ENCODE measurements around the gene MRPL42. TPM values are rescaled to one million over a fixed set of nuclear protein-coding genes. Genes with fewer than 3 reads are reported as not detected.
"Not testable (repeated sequence)": the region's sequence is repeated elsewhere in the genome, so short reads cannot be mapped to it uniquely, and the experiment has no call there.

Gene MRPL42
- total and polyA plus RNA-seq, 2 donors (not counting 1 experiment from before 2014, with no cell fraction given) = 31.5 to 45.2 TPM

- no peak overlapping the region for H3K4me3 Mint-ChIP-seq
- DNase-seq (no peak), ATAC-seq (ENCODE audit: low read depth) (no peak)
- peak overlapping the region; percentile 67 for H3K27ac Mint-ChIP-seq
- no peak for TF ChIP-seq CTCF (IDR thresholded peaks at IDR 0.05)
- no peak for TF ChIP-seq EZH2 (IDR thresholded peaks at IDR 0.05; ENCODE audit: borderline replicate concordance, insufficient read depth, low read depth, low read length, poor library complexity, severe bottlenecking)
- Histone ChIP-seq H3K79me2 (ENCODE audit: control insufficient read depth, insufficient read depth, low read length) (peaks cover 99% of the 10 kb centered on the region), H3K4me3 (ENCODE audit: control extremely low read depth in 1 of 5, extremely low read depth in 1 of 5, insufficient read depth in 1 of 5, low read depth in 2 of 5, low read length in 4 of 5) (no peak overlapping the region), H3K9ac (ENCODE audit: low read length) (no peak overlapping the region), H4K20me1 (ENCODE audit: control insufficient read depth, insufficient read depth, low read length, poor library complexity, severe bottlenecking) (peaks cover 65% of the 10 kb centered on the region), H3K4me2 (replicated peaks; ENCODE audit: low read depth, low read length, poor library complexity, severe bottlenecking) (peak overlapping the region; percentile 11), H3K9me3 (ENCODE audit: control extremely low read depth in 1 of 3, control insufficient read depth in 2 of 3, insufficient read depth in 1 of 3, low read length in 2 of 3) (no peaks in the 10 kb centered on the region), H2AFZ (ENCODE audit: insufficient read depth, low read depth, low read length, poor library complexity, severe bottlenecking) (no peak overlapping the region), H3K27ac (ENCODE audit: low read length in 2 of 2) (no peak overlapping the region), H3K36me3 (replicated peaks in 1 of 2; ENCODE audit: control extremely low read depth in 1 of 2, control insufficient read depth in 1 of 2, extremely low read depth in 1 of 2, insufficient read depth in 2 of 2, low read length in 1 of 2) (no peaks in the 10 kb centered on the region), H3K27me3 (replicated peaks in 1 of 4; ENCODE audit: control extremely low read depth in 1 of 4, control insufficient read depth in 3 of 4, insufficient read depth in 4 of 4, low read length in 3 of 4) (no peaks in the 10 kb centered on the region), H3K4me1 (ENCODE audit: control insufficient read depth in 2 of 2, insufficient read depth in 2 of 2, low read length in 2 of 2) (peaks cover 75 to 79% of the 10 kb centered on the region in 2 donors)
- peaks cover 76% of the 10 kb centered on the region for H3K4me1 Mint-ChIP-seq
- WGBS (ENCODE audit: insufficient coverage) = no CpG with 5 or more reads among the region's 4 CpGs
- ChIA-PET POLR2A (no interaction called here), CTCF (interaction anchor here (0.9 to 5.1 kb wide), 5 partner anchors 9 to 671 kb away, joined by 3 to 44 read pairs (median 4); no protein-coding TSS in a partner anchor)
- no peaks in the 10 kb centered on the region for H3K9me3 Mint-ChIP-seq (ENCODE audit: insufficient read depth)
- no peaks in the 10 kb centered on the region for H3K27me3 Mint-ChIP-seq
- intact Hi-C loops (cut with micrococcal nuclease) = no loop called here
Measured at GRCh38 chr12:93430280-93430679, 37.0 kb upstream of the MRPL42 start.

GRCh38 chr12:93432031-93432430, 35.3 kb upstream of the MRPL42 start:
- Mint-ChIP-seq H3K27ac (peak overlapping the region; percentile 26), H3K4me1 (peaks cover 72% of the 10 kb centered on the region)
- H3K4me3 ChIP-seq (ENCODE audit: control extremely low read depth in 1 of 5, extremely low read depth in 1 of 5, insufficient read depth in 1 of 5, low read depth in 2 of 5, low read length in 4 of 5); H2AFZ ChIP-seq (ENCODE audit: insufficient read depth, low read depth, low read length, poor library complexity, severe bottlenecking); DNase-seq; intact Hi-C loops (cut with micrococcal nuclease); ATAC-seq (ENCODE audit: low read depth); H3K27me3 Mint-ChIP-seq; H3K27me3 ChIP-seq (replicated peaks in 1 of 4; ENCODE audit: control extremely low read depth in 1 of 4, control insufficient read depth in 3 of 4, insufficient read depth in 4 of 4, low read length in 3 of 4); H3K4me3 Mint-ChIP-seq; H3K9me3 Mint-ChIP-seq (ENCODE audit: insufficient read depth); H3K9ac ChIP-seq (ENCODE audit: low read length); H3K9me3 ChIP-seq (ENCODE audit: control extremely low read depth in 1 of 3, control insufficient read depth in 2 of 3, insufficient read depth in 1 of 3, low read length in 2 of 3); H3K36me3 ChIP-seq (replicated peaks in 1 of 2; ENCODE audit: control extremely low read depth in 1 of 2, control insufficient read depth in 1 of 2, extremely low read depth in 1 of 2, insufficient read depth in 2 of 2, low read length in 1 of 2): not testable (repeated sequence)
- ChIA-PET CTCF (interaction anchor here (0.6 to 5.1 kb wide), 3 partner anchors 11 to 670 kb away, joined by 3 to 44 read pairs (median 3); no protein-coding TSS in a partner anchor), POLR2A (interaction anchor here (0.6 kb wide), 1 partner anchor 533 kb away, joined by 3 read pairs; no protein-coding TSS in a partner anchor)
- peaks cover 99% of the 10 kb centered on the region for H3K79me2 ChIP-seq (ENCODE audit: control insufficient read depth, insufficient read depth, low read length)
- H4K20me1 ChIP-seq (ENCODE audit: control insufficient read depth, insufficient read depth, low read length, poor library complexity, severe bottlenecking) = peaks cover 59% of the 10 kb centered on the region
- peak overlapping the region; percentile 72 for H3K4me2 ChIP-seq (replicated peaks; ENCODE audit: low read depth, low read length, poor library complexity, severe bottlenecking)
- H3K4me1 ChIP-seq (ENCODE audit: control insufficient read depth in 2 of 2, insufficient read depth in 2 of 2, low read length in 2 of 2) = peaks cover 75 to 78% of the 10 kb centered on the region in 2 donors
- WGBS (ENCODE audit: insufficient coverage) = 100% methylated on average over 3 of the region's 6 CpGs
- H3K27ac ChIP-seq (ENCODE audit: low read length in 2 of 2) = peak overlapping the region in 1 of 2 donors; percentile 41
